GM21526 (cell line): ENCODE measurements around the gene HPF1.
"Not testable (repeated sequence)": the region's sequence is repeated elsewhere in the genome, so short reads cannot be mapped to it uniquely, and the experiment has no call there.

ENCODE experiments used
- ATAC-seq: cut with Tn5 transposase; IDR thresholded peaks from one replicate; pipeline ENCODE4 v1.9.1; 2021; ENCODE audit warnings: moderate library complexity; ENCODE audit not compliant: unreplicated experiment, low FRiP score

HPF1 gene

GRCh38 chr4:169741569-169741968 is 16.2 kb downstream of the HPF1 start:
- ATAC-seq, result no peak

DNA sequence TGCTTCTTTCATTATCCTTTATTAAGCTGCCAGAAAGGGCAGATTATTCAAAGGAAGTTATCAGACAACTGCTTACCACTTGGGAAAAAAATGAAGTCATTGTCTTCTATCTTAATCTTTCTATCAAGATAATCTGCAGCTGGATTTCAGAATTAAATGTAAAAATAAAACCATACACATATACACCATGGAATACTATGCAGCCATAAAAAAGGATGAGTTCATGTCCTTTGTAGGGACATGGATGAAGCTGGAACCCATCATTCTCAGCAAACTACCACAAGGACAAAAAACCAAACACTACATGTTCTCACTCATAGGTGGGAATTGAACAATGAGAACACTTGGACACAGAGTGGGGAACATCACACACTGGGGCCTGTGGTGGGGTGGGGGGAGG is 19.1 kb downstream of the HPF1 start:
- not testable (repeated sequence) for ATAC-seq

- ATAC-seq, result no peak
These were observed 27.2 kb downstream of the HPF1 start for GRCh38 chr4:169730564-169730963.

- ATAC-seq, result peak; percentile 57
These were observed 30.1 kb downstream of the HPF1 start for GRCh38 chr4:169727616-169728015.

DNA sequence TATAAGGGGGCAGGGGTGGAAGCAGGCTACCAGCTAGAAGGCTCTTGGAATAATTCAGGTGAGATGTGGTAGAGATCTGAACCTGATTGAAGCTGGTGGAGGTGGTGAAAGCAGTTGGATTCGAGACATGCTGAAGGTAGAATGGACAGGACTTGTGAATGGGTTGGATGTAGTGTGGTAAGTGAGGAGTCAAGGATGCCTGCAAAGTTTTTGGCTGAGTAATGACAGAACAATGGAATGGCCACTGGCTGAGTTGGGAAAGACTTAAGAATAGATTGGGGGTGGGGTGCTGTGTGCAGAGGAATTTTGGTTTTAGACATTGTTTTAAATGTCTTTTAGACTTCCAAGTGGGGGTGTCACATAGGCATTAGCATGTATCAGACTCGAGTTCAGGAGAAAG is 33.5 kb downstream of the HPF1 start:
- ATAC-seq, result no peak

DNA sequence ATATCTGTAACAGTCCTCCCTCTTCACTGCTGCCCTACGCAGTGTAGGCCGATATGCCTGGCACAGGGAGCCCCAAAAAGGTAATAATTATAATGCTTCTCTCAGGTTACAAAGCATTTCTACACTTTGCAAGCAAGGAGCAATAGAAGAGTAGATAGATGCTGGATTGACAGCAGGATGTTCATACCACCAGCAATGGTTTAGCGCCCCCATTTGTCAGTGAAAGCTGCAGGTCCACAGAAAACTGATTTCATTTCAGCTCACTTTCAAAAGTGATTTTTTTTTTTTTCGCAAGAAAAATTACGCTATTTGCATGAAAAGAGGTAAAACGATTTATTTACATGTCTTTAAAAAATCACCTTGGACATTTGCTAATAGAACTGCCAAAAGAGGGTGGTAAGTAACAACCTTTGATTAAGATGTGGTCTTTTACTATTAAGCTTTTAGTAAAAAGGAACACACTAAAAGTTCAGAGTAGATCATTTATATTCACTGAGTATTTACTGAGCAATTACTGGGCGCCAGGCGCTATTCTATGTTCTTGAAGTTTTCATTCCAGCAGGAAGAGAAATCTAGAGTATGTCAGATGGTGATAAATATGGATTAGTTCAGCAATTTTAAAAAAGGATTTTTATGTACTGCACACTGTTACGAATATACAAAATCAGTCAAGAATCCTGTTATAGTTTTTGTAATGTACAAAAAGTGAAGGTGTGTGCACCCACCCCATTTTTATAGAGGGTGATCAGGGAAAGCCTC is 34.4 kb downstream of the HPF1 start:
- ATAC-seq, result no peak

GRCh38 chr4:169720529-169720928 is 37.2 kb downstream of the HPF1 start:
- ATAC-seq, result no peak

- no peak for ATAC-seq
These were observed 41.1 kb downstream of the HPF1 start for GRCh38 chr4:169716677-169717076.

DNA sequence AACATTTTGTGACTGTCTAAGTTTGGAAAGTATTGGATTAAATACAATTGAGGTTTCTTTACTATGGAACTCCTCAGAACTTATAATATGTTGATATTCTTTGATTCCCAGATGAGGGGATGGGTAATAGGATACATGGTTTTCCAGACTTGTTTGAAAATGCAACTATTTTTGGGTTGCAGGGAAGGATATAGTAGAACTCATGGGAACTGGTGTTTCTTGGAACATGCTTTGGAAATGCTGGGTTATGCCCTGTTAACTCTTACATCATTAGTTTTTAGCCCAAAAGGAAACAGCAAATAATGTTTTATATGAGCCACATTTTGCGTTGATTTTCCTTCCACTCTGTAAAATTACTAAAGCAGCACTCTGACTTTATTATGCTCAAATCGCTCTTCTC is 41.9 kb downstream of the HPF1 start:
- no peak for ATAC-seq

- no peak for ATAC-seq
These were observed 49.6 kb downstream of the HPF1 start for GRCh38 chr4:169707958-169708643.

- ATAC-seq, result no peak
These were observed 59.4 kb downstream of the HPF1 start for GRCh38 chr4:169698331-169698730.

DNA sequence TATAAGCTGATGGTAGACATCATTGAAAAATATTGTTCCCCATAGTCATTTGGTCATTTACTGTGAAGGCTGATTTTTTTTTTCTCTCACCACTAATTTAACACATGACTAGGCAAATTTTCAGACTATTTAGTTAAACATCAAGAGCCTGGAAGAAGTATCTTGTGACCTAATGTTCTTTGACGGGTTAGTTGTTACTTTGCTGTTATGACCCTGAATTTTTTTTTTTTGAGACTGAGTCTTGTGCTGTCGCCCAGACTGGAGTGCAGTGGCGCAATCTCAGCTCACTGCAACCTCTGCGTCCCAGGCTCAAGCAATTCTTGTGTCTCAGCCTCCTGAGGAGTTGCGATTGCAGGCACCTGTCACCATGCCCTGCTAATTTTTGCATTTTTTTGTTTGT is 67.0 kb downstream of the HPF1 start:
- no peak for ATAC-seq

GRCh38 chr4:169689681-169690080 is 68.1 kb downstream of the HPF1 start:
- no peak for ATAC-seq

DNA sequence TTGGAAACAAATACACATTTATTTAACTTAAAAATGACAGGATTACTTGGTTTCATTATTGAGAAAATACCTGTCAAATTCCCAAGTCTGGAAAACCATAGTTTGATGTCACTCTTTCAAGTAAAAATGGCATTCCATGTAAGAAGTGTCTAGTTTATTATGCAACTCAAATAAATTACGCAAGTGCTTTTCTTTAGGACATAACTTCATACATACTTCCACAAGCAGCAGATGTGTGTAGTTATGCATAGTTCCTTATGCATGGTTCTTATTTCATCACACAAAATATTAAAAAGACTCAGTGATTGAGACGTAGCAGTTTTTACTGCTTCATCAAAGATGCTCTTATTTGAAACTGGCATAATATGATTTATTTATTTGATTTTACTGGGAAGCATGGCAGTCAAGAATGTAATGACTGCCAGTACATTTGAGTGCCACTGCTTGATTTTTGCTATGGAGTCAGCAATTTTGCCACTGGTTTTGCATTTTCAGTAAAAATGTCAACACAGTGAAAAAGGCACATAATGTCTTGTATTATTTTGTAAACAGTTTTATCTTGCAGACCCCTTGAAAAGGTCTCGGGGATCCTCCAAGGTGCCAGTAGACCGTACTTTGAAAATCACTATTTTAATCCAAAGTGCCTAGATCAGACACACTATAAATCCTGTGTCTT is 75.2 kb downstream of the HPF1 start:
- ATAC-seq, result no peak
